ENCODE results near the gene CCDC24. TPM values are rescaled to one million over a fixed set of nuclear protein-coding genes. Genes with fewer than 3 reads are reported as not detected.
A peak's percentile ranks its signal among the peaks of the same experiment; 100 is the strongest.

The CCDC24 gene
- total RNA-seq, 1 donor from 2014 or later, result 3.3 TPM

DNA sequence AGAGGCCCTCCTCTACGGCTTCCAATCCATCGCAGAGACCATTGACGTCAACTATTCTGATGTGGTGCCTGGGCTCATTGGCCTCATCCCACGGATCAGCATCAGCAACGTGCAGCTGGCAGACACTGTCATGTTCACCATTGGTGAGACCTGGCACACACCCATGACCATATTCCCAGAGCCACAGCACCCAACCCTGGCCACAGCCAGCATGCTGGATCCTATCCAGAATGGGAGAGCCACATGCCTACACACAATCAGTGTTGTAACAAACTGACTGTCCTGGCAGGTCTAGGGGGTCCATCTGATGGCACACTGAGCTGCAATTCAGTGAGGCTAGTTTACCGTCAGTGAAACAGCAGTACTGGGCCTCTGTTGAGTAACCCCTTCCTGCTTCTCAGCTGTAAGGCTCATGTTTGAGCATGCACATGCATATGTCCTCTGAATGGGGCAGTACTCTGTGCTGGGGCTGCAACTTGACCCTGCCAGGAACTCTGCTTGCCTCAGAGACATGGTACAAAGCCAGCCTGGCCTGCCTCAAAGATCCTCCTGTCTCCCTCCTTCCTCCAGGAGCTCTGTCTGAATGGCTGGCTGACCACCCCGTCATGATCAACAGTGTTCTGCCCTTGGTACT is 33.9 kb upstream of the CCDC24 start:
- Histone ChIP-seq H3K36me3 (no peaks in the 10 kb centered on the region), H3K79me2 (ENCODE audit: low read depth) (peaks cover 7% of the 10 kb centered on the region), H3K4me1 (peaks cover 11% of the 10 kb centered on the region), H2AFZ (replicated peaks) (no peak overlapping the region), H4K20me1 (ENCODE audit: low read depth) (peaks cover 18% of the 10 kb centered on the region), H3K9ac (no peak overlapping the region), H3K27me3 (no peaks in the 10 kb centered on the region), H3K4me2 (no peak overlapping the region), H3K9me3 (ENCODE audit: low read depth) (no peaks in the 10 kb centered on the region), H3K4me3 (no peak overlapping the region), H3F3A (ENCODE audit: low read depth) (peaks cover 9% of the 10 kb centered on the region), H3K27ac (no peak overlapping the region)
- no peaks in the 10 kb centered on the region for H3K9me3 Mint-ChIP-seq
- H3K27me3 Mint-ChIP-seq (ENCODE audit: insufficient read depth, low read depth), result no peaks in the 10 kb centered on the region
- H3K4me3 Mint-ChIP-seq, result peak overlapping the region; percentile 7
- TF ChIP-seq EZH2 (IDR thresholded peaks at IDR 0.05) (no peak), EZH2phosphoT487 (IDR thresholded peaks at IDR 0.05) (no peak)
- TF ChIP-seq, protein P1, sequence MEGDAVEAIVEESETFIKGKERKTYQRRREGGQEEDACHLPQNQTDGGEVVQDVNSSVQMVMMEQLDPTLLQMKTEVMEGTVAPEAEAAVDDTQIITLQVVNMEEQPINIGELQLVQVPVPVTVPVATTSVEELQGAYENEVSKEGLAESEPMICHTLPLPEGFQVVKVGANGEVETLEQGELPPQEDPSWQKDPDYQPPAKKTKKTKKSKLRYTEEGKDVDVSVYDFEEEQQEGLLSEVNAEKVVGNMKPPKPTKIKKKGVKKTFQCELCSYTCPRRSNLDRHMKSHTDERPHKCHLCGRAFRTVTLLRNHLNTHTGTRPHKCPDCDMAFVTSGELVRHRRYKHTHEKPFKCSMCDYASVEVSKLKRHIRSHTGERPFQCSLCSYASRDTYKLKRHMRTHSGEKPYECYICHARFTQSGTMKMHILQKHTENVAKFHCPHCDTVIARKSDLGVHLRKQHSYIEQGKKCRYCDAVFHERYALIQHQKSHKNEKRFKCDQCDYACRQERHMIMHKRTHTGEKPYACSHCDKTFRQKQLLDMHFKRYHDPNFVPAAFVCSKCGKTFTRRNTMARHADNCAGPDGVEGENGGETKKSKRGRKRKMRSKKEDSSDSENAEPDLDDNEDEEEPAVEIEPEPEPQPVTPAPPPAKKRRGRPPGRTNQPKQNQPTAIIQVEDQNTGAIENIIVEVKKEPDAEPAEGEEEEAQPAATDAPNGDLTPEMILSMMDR (IDR thresholded peaks at IDR 0.05), result no peak
- H3K4me1 Mint-ChIP-seq, result peaks cover 11% of the 10 kb centered on the region
- peaks cover 15% of the 10 kb centered on the region for H3K36me3 Mint-ChIP-seq
- DNase-seq (ENCODE audit: low spot score), result no peak
- no peak overlapping the region for H3K27ac Mint-ChIP-seq

DNA sequence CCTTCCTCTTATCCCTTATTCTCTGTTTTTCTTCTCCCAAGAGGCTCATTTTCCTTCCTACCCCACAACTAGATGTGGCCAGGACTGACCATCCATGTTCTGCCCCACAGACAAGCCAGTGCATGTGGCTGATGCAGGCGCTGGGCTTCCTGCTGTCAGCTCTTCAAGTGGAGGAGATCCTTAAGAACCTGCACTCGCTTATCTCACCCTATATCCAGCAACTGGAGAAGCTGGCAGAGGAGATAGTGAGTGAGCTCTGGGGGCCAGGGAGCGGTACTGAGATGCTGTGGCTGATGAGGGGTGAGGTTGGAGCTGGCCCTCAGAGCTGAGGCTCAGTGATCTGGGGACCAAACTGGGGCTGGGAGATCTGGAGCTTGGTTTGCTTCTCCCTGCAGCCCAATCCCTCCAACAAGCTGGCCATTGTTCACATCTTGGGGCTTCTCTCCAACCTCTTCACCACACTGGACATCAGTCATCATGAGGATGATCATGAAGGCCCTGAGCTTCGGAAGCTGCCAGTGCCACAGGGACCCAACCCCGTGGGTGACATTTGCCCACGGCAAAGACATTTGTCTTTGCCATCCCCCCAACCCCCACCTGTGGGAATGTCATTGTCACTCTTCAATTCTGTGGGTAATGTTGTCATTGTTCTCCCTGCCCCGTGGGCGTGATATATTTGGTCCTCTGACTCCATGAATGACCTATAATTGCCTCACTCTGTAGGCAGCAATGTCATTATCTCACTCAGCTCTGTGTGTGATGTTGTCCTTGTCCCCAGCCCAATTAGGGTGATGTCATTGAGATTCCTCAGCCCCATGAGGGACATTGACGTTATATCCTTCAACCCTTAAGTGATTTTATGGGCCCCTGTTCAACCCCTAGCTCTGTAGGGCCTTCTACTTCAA is 32.8 kb upstream of the CCDC24 start:
- Histone ChIP-seq H2AFZ (replicated peaks) (no peak overlapping the region), H3K79me2 (ENCODE audit: low read depth) (peaks cover 3% of the 10 kb centered on the region), H3K9ac (no peak overlapping the region), H3K36me3 (no peaks in the 10 kb centered on the region), H3F3A (ENCODE audit: low read depth) (no peaks in the 10 kb centered on the region), H4K20me1 (ENCODE audit: low read depth) (peaks cover 8% of the 10 kb centered on the region), H3K27ac (no peak overlapping the region), H3K27me3 (no peaks in the 10 kb centered on the region), H3K4me3 (no peak overlapping the region), H3K9me3 (ENCODE audit: low read depth) (no peaks in the 10 kb centered on the region), H3K4me1 (peaks cover under 1% of the 10 kb centered on the region), H3K4me2 (no peak overlapping the region)
- no peak overlapping the region for H3K27ac Mint-ChIP-seq
- H3K36me3 Mint-ChIP-seq, result peaks cover 15% of the 10 kb centered on the region
- no peaks in the 10 kb centered on the region for H3K27me3 Mint-ChIP-seq (ENCODE audit: insufficient read depth, low read depth)
- no peak for DNase-seq (ENCODE audit: low spot score)
- no peaks in the 10 kb centered on the region for H3K9me3 Mint-ChIP-seq
- no peak overlapping the region for H3K4me3 Mint-ChIP-seq
- peaks cover under 1% of the 10 kb centered on the region for H3K4me1 Mint-ChIP-seq
- TF ChIP-seq, protein P1 (IDR thresholded peaks at IDR 0.05), result no peak

DNA sequence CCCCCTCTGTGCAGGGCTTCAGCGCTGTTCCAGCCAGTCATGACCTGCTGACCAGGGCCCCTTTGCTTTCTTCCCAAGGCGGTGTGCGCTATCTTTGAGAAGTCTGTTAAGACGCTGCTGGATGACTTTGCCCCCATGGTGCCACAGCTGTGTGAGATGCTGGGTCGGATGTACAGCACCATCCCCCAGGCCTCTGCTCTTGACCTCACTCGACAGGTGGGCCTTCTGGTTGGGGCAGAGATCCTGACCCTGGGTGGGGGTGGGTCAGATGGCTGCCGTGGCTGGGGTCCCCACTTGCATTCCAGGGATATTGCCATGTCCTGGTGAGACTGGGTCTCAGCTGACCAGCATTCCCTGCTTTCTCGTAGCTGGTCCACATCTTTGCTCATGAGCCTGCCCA is 30.6 kb upstream of the CCDC24 start:
- Histone ChIP-seq H3K9me3 (ENCODE audit: low read depth) (no peaks in the 10 kb centered on the region), H3K27ac (no peak overlapping the region), H3K4me1 (no peaks in the 10 kb centered on the region), H3K9ac (no peak overlapping the region), H3K36me3 (no peaks in the 10 kb centered on the region), H4K20me1 (ENCODE audit: low read depth) (no peaks in the 10 kb centered on the region), H3K4me2 (no peak overlapping the region), H3F3A (ENCODE audit: low read depth) (no peaks in the 10 kb centered on the region), H2AFZ (replicated peaks) (no peak overlapping the region), H3K4me3 (no peak overlapping the region), H3K79me2 (ENCODE audit: low read depth) (no peaks in the 10 kb centered on the region), H3K27me3 (no peaks in the 10 kb centered on the region)
- Mint-ChIP-seq H3K36me3 (peaks cover 15% of the 10 kb centered on the region), H3K27me3 (ENCODE audit: insufficient read depth, low read depth) (no peaks in the 10 kb centered on the region), H3K4me1 (no peaks in the 10 kb centered on the region), H3K27ac (no peak overlapping the region), H3K9me3 (no peaks in the 10 kb centered on the region), H3K4me3 (no peak overlapping the region)
- DNase-seq (ENCODE audit: low spot score), result no peak
- TF ChIP-seq EZH2 (IDR thresholded peaks at IDR 0.05) (no peak), EZH2phosphoT487 (IDR thresholded peaks at IDR 0.05) (no peak)

DNA sequence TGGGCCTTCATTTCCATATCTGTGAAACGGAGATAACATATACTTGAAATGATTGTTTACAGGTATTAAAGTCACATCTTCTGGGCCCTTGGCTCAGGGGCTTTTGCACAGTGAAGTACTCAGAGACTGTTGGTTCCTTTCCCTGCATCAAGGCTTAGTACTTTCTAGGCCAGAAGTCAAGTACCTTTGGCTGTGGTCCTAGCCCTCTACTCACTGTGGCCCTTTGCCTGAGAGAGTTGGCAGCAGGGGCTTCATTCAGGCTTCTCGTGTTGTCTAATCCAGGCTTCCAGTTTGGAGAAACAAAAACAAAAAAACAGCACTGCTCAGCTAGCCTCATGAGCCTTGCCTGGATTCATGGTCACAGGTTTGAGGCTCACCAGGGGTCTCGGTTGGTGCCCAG is 29.7 kb upstream of the CCDC24 start:
- Histone ChIP-seq H3K36me3 (no peaks in the 10 kb centered on the region), H3K27ac (no peak overlapping the region), H3K9ac (no peak overlapping the region), H3K79me2 (ENCODE audit: low read depth) (no peaks in the 10 kb centered on the region), H3K9me3 (ENCODE audit: low read depth) (no peaks in the 10 kb centered on the region), H3F3A (ENCODE audit: low read depth) (no peaks in the 10 kb centered on the region), H3K4me3 (no peak overlapping the region), H4K20me1 (ENCODE audit: low read depth) (no peaks in the 10 kb centered on the region), H3K27me3 (no peaks in the 10 kb centered on the region), H3K4me2 (no peak overlapping the region), H3K4me1 (no peaks in the 10 kb centered on the region), H2AFZ (replicated peaks) (no peak overlapping the region)
- Mint-ChIP-seq H3K4me1 (no peaks in the 10 kb centered on the region), H3K27ac (no peak overlapping the region), H3K4me3 (no peak overlapping the region), H3K27me3 (ENCODE audit: insufficient read depth, low read depth) (no peaks in the 10 kb centered on the region), H3K9me3 (no peaks in the 10 kb centered on the region), H3K36me3 (peaks cover 15% of the 10 kb centered on the region)
- DNase-seq (ENCODE audit: low spot score), result no peak
- no peak for TF ChIP-seq EZH2 (IDR thresholded peaks at IDR 0.05)
- TF ChIP-seq EZH2phosphoT487 (IDR thresholded peaks at IDR 0.05), result no peak
- TF ChIP-seq, protein P1 (IDR thresholded peaks at IDR 0.05), result no peak
